Nephron progenitor cell (in vitro differentiated cells): ENCODE data around the gene LRP4.

Experiments used
- DNase-seq: peaks from one replicate; pipeline ENCODE4 v3.0.0; 2021
- H3K27ac Mint-ChIP-seq: 2 replicates; pipeline ENCODE4 v1.8.0; 2021; ENCODE audit warnings: mild to moderate bottlenecking, moderate library complexity, mixed read lengths
- H3K27me3 Mint-ChIP-seq: 2 replicates; pipeline ENCODE4 v1.8.0; 2021; ENCODE audit warnings: mild to moderate bottlenecking, low read depth, mixed read lengths; ENCODE audit not compliant: poor library complexity
- H3K36me3 Mint-ChIP-seq: 2 replicates; pipeline ENCODE4 v1.8.0; 2021; ENCODE audit warnings: low read depth, mixed read lengths
- H3K4me1 Mint-ChIP-seq: 2 replicates; pipeline ENCODE4 v1.8.0; 2021; ENCODE audit warnings: mixed read lengths
- H3K4me3 Mint-ChIP-seq: 2 replicates; pipeline ENCODE4 v1.8.0; 2021; ENCODE audit warnings: mild to moderate bottlenecking, moderate library complexity, mixed read lengths
- H3K9me3 Mint-ChIP-seq: 2 replicates; pipeline ENCODE4 v1.8.0; 2021; ENCODE audit warnings: mild to moderate bottlenecking, moderate library complexity, mixed read lengths
- CTCF ChIP-seq: fragments of 200-600 bp; sonication (generic); IDR thresholded peaks from 2 replicates; pipeline ENCODE4 v1.5.0; 2021; ENCODE audit warnings: antibody characterized with exemption

LRP4 gene

GRCh38 chr11:46961041-46961440 lies 42.7 kb upstream of the LRP4 start:
- TF ChIP-seq CTCF, result no peak
- Mint-ChIP-seq H3K4me1 (no peaks in the 10 kb centered on the region), H3K9me3 (peaks cover 52% of the 10 kb centered on the region), H3K4me3 (no peak overlapping the region), H3K36me3 (peaks cover 90% of the 10 kb centered on the region), H3K27ac (no peak overlapping the region), H3K27me3 (no peaks in the 10 kb centered on the region)
- DNase-seq, result no peak

GRCh38 chr11:46958777-46959176 lies 40.4 kb upstream of the LRP4 start:
- Mint-ChIP-seq H3K36me3 (peaks cover 75% of the 10 kb centered on the region), H3K27ac (no peak overlapping the region), H3K4me1 (no peaks in the 10 kb centered on the region), H3K4me3 (no peak overlapping the region), H3K9me3 (peaks cover 41% of the 10 kb centered on the region), H3K27me3 (no peaks in the 10 kb centered on the region)
- no peak for DNase-seq
- TF ChIP-seq CTCF, result no peak

GRCh38 chr11:46953093-46953492 lies 34.7 kb upstream of the LRP4 start:
- H3K4me1 Mint-ChIP-seq, result peaks cover 22% of the 10 kb centered on the region
- H3K36me3 Mint-ChIP-seq, result peaks cover 31% of the 10 kb centered on the region
- H3K4me3 Mint-ChIP-seq, result no peak overlapping the region
- H3K27ac Mint-ChIP-seq, result peak overlapping the region; percentile 94
- no peak for DNase-seq
- H3K9me3 Mint-ChIP-seq, result no peaks in the 10 kb centered on the region
- peaks cover 3% of the 10 kb centered on the region for H3K27me3 Mint-ChIP-seq
- TF ChIP-seq CTCF, result no peak

GRCh38 chr11:46952553-46952952 lies 34.2 kb upstream of the LRP4 start:
- Mint-ChIP-seq H3K4me1 (peaks cover 25% of the 10 kb centered on the region), H3K9me3 (no peaks in the 10 kb centered on the region), H3K27ac (peak overlapping the region; percentile 94), H3K27me3 (peaks cover 3% of the 10 kb centered on the region), H3K4me3 (no peak overlapping the region), H3K36me3 (peaks cover 25% of the 10 kb centered on the region)
- no peak for DNase-seq
- TF ChIP-seq CTCF, result no peak

GRCh38 chr11:46951864-46952263 lies 33.5 kb upstream of the LRP4 start:
- Mint-ChIP-seq H3K27ac (peak overlapping the region; percentile 84), H3K4me1 (peaks cover 32% of the 10 kb centered on the region), H3K27me3 (peaks cover 3% of the 10 kb centered on the region), H3K36me3 (peaks cover 18% of the 10 kb centered on the region), H3K4me3 (no peak overlapping the region), H3K9me3 (no peaks in the 10 kb centered on the region)
- DNase-seq, result no peak
- no peak for TF ChIP-seq CTCF

GRCh38 chr11:46949297-46949696 lies 30.9 kb upstream of the LRP4 start:
- Mint-ChIP-seq H3K4me1 (peaks cover 40% of the 10 kb centered on the region), H3K9me3 (no peaks in the 10 kb centered on the region)

More at GRCh38 chr11:46949297-46949696, 30.9 kb upstream of the LRP4 start:
- Mint-ChIP-seq H3K27ac (no peak overlapping the region), H3K4me3 (no peak overlapping the region), H3K36me3 (peaks cover 23% of the 10 kb centered on the region), H3K27me3 (peaks cover 3% of the 10 kb centered on the region)
- no peak for DNase-seq
- TF ChIP-seq CTCF, result no peak
